ENCODE measurements around the gene VPS8. TPM values are rescaled to one million over a fixed set of nuclear protein-coding genes. Genes with fewer than 3 reads are reported as not detected.

The VPS8 gene
- total and polyA plus RNA-seq, 4 donors = 6.8 to 108 (median 38.0) TPM

- Histone ChIP-seq H3K9me3 (ENCODE audit: control insufficient read depth, low read length) (no peaks in the 10 kb centered on the region), H3K36me3 (ENCODE audit: control insufficient read depth in 1 of 2, insufficient read depth in 2 of 2, low read length in 1 of 2) (peaks cover 0 to 4% of the 10 kb centered on the region in 2 donors), H3K27ac (ENCODE audit: low read depth in 1 of 2, low read length in 2 of 2) (no peak overlapping the region), H3K27me3 (ENCODE audit: control insufficient read depth in 1 of 2, insufficient read depth in 2 of 2, low read length in 1 of 2) (no peaks in the 10 kb centered on the region), H3K4me1 (ENCODE audit: control insufficient read depth in 1 of 2, insufficient read depth in 2 of 2, low read length in 2 of 2) (peaks cover 0 to 2% of the 10 kb centered on the region in 2 donors), H3K4me3 (ENCODE audit: low read length in 2 of 2) (no peak overlapping the region)
- no peak for ATAC-seq (ENCODE audit: low FRiP score)
- WGBS, 2 donors = 83% methylated on average over 5 of the region's 5 CpGs
- intact Hi-C loops (cut with DNase I) = no loop called here
- DNase-seq = no peak
These were observed 272.4 kb downstream of the VPS8 start for GRCh38 chr3:185084402-185084801.

DNA sequence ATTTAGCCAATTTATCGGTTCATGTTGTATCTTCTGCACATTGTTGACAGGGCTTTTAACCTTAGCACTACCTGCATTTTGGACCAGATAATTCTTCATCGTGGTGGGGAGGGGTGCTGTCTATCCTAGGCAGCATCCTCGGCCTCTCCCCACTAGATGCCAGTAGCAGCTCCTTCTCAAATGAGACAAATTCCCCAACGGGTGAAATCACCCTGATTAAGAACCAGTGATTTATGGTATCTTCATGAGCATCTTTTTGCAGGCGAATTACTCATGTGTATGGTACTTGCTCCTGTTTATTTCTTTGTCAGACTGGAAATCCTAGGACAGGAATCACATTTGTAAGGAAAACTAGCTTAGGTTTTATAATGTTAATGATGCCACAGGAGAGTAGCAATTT, 272.9 kb downstream of the VPS8 start:
- WGBS, 2 donors = 76 to 77% methylated on average over 5 of the region's 5 CpGs
- no peaks in the 10 kb centered on the region for H3K9me3 ChIP-seq (ENCODE audit: control insufficient read depth, low read length)
- H3K4me3 ChIP-seq (ENCODE audit: low read length in 2 of 2) = no peak overlapping the region
- no peak for ATAC-seq (ENCODE audit: low FRiP score)
- H3K27ac ChIP-seq (ENCODE audit: low read depth in 1 of 2, low read length in 2 of 2) = no peak overlapping the region
- no peak for DNase-seq
- intact Hi-C loops (cut with DNase I) = no loop called here
- no peaks in the 10 kb centered on the region for H3K27me3 ChIP-seq (ENCODE audit: control insufficient read depth in 1 of 2, insufficient read depth in 2 of 2, low read length in 1 of 2)
- peaks cover 0 to 4% of the 10 kb centered on the region in 2 donors for H3K36me3 ChIP-seq (ENCODE audit: control insufficient read depth in 1 of 2, insufficient read depth in 2 of 2, low read length in 1 of 2)
- H3K4me1 ChIP-seq (ENCODE audit: control insufficient read depth in 1 of 2, insufficient read depth in 2 of 2, low read length in 2 of 2) = peaks cover 0 to 2% of the 10 kb centered on the region in 2 donors

GRCh38 chr3:185087419-185087818, 275.5 kb downstream of the VPS8 start:
- Histone ChIP-seq H3K4me3 (ENCODE audit: low read length in 2 of 2) (no peak overlapping the region), H3K4me1 (ENCODE audit: control insufficient read depth in 1 of 2, insufficient read depth in 2 of 2, low read length in 2 of 2) (peaks cover 0 to 2% of the 10 kb centered on the region in 2 donors), H3K27ac (ENCODE audit: low read depth in 1 of 2, low read length in 2 of 2) (no peak overlapping the region), H3K9me3 (ENCODE audit: control insufficient read depth, low read length) (no peaks in the 10 kb centered on the region), H3K27me3 (ENCODE audit: control insufficient read depth in 1 of 2, insufficient read depth in 2 of 2, low read length in 1 of 2) (no peaks in the 10 kb centered on the region), H3K36me3 (ENCODE audit: control insufficient read depth in 1 of 2, insufficient read depth in 2 of 2, low read length in 1 of 2) (peaks cover 0 to under 1% of the 10 kb centered on the region in 2 donors)
- no peak for DNase-seq
- no peak for ATAC-seq (ENCODE audit: low FRiP score)
- WGBS, 2 donors = 81 to 86% methylated on average over 3 of the region's 3 CpGs
- intact Hi-C loops (cut with DNase I) = no loop called here

DNA sequence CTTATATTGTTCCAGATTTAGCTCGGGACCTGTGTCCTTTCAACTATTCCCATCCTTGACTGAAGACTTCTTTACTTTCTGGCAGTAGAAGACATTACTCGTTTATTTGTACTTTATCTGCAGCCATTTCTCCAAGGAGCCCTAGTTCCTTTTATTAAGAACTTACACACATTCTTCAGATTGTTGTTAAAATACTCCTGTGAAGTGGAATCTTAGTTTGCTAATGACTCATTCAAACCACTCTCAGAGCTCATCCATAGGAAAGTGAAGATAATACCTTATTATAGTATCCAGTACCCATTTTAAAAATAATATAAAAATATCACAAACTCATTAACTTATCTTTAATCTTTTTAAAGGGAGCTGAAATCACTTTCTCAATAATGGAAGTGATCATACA, 277.4 kb downstream of the VPS8 start:
- H3K27ac ChIP-seq (ENCODE audit: low read depth in 1 of 2, low read length in 2 of 2) = no peak overlapping the region
- no peaks in the 10 kb centered on the region for H3K9me3 ChIP-seq (ENCODE audit: control insufficient read depth, low read length)
- no peak for DNase-seq
- H3K27me3 ChIP-seq (ENCODE audit: control insufficient read depth in 1 of 2, insufficient read depth in 2 of 2, low read length in 1 of 2) = no peaks in the 10 kb centered on the region
- peaks cover 0 to 4% of the 10 kb centered on the region in 2 donors for H3K4me1 ChIP-seq (ENCODE audit: control insufficient read depth in 1 of 2, insufficient read depth in 2 of 2, low read length in 2 of 2)
- intact Hi-C loops (cut with DNase I) = no loop called here
- H3K36me3 ChIP-seq (ENCODE audit: control insufficient read depth in 1 of 2, insufficient read depth in 2 of 2, low read length in 1 of 2) = no peaks in the 10 kb centered on the region
- ATAC-seq (ENCODE audit: low FRiP score) = no peak
- 54 to 59% methylated on average over 2 of the region's 2 CpGs for WGBS, 2 donors
- H3K4me3 ChIP-seq (ENCODE audit: low read length in 2 of 2) = no peak overlapping the region

GRCh38 chr3:185089751-185090150, 277.8 kb downstream of the VPS8 start:
- Histone ChIP-seq H3K36me3 (ENCODE audit: control insufficient read depth in 1 of 2, insufficient read depth in 2 of 2, low read length in 1 of 2) (no peaks in the 10 kb centered on the region), H3K4me3 (ENCODE audit: low read length in 2 of 2) (no peak overlapping the region), H3K27ac (ENCODE audit: low read depth in 1 of 2, low read length in 2 of 2) (no peak overlapping the region), H3K4me1 (ENCODE audit: control insufficient read depth in 1 of 2, insufficient read depth in 2 of 2, low read length in 2 of 2) (peaks cover 0 to 4% of the 10 kb centered on the region in 2 donors), H3K9me3 (ENCODE audit: control insufficient read depth, low read length) (no peaks in the 10 kb centered on the region), H3K27me3 (ENCODE audit: control insufficient read depth in 1 of 2, insufficient read depth in 2 of 2, low read length in 1 of 2) (no peaks in the 10 kb centered on the region)
- DNase-seq (no peak), ATAC-seq (ENCODE audit: low FRiP score) (no peak)
- intact Hi-C loops (cut with DNase I) = no loop called here

DNA sequence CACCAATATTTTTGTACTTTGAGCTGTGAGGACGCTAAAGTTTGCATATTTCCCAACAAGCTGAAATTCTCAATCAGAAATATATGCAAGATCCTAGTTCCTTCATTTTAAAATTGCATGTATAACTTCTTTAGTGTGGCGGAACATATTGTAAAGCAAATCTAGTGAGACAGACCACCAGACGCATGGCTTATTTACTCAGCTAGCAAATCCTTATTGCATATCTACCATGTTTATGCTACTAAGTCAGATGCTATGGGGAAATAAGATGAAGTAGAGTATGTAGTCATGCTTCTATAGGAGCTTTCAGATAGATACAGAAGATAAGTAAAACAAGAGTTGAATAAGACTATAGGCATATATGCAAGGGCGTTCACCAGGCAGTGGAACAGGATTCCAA, 278.8 kb downstream of the VPS8 start:
- 95 to 96% methylated on average over 4 of the region's 4 CpGs for WGBS, 2 donors
- H3K9me3 ChIP-seq (ENCODE audit: control insufficient read depth, low read length) = no peaks in the 10 kb centered on the region
- H3K36me3 ChIP-seq (ENCODE audit: control insufficient read depth in 1 of 2, insufficient read depth in 2 of 2, low read length in 1 of 2) = no peaks in the 10 kb centered on the region
- ATAC-seq (ENCODE audit: low FRiP score) (no peak), DNase-seq (no peak)
- intact Hi-C loops (cut with DNase I) = no loop called here
- H3K4me3 ChIP-seq (ENCODE audit: low read length in 2 of 2) = no peak overlapping the region
- peaks cover 0 to 3% of the 10 kb centered on the region in 2 donors for H3K4me1 ChIP-seq (ENCODE audit: control insufficient read depth in 1 of 2, insufficient read depth in 2 of 2, low read length in 2 of 2)
- no peak overlapping the region for H3K27ac ChIP-seq (ENCODE audit: low read depth in 1 of 2, low read length in 2 of 2)
- H3K27me3 ChIP-seq (ENCODE audit: control insufficient read depth in 1 of 2, insufficient read depth in 2 of 2, low read length in 1 of 2) = no peaks in the 10 kb centered on the region

GRCh38 chr3:185093116-185093515, 281.1 kb downstream of the VPS8 start:
- no peaks in the 10 kb centered on the region for H3K9me3 ChIP-seq (ENCODE audit: control insufficient read depth, low read length)
- H3K4me1 ChIP-seq (ENCODE audit: control insufficient read depth in 1 of 2, insufficient read depth in 2 of 2, low read length in 2 of 2) = peaks cover 0 to 2% of the 10 kb centered on the region in 2 donors
- H3K4me3 ChIP-seq (ENCODE audit: low read length in 2 of 2) = no peak overlapping the region
- ATAC-seq (ENCODE audit: low FRiP score) = no peak
- no peaks in the 10 kb centered on the region for H3K36me3 ChIP-seq (ENCODE audit: control insufficient read depth in 1 of 2, insufficient read depth in 2 of 2, low read length in 1 of 2)
- intact Hi-C loops (cut with DNase I) = no loop called here
- H3K27me3 ChIP-seq (ENCODE audit: control insufficient read depth in 1 of 2, insufficient read depth in 2 of 2, low read length in 1 of 2) = no peaks in the 10 kb centered on the region
- DNase-seq = no peak
- H3K27ac ChIP-seq (ENCODE audit: low read depth in 1 of 2, low read length in 2 of 2) = no peak overlapping the region

- no peak overlapping the region for H3K4me3 ChIP-seq (ENCODE audit: low read length in 2 of 2)
- peaks cover 0 to 2% of the 10 kb centered on the region in 2 donors for H3K4me1 ChIP-seq (ENCODE audit: control insufficient read depth in 1 of 2, insufficient read depth in 2 of 2, low read length in 2 of 2)
- peaks cover 0 to 2% of the 10 kb centered on the region in 2 donors for H3K27me3 ChIP-seq (ENCODE audit: control insufficient read depth in 1 of 2, insufficient read depth in 2 of 2, low read length in 1 of 2)
- H3K27ac ChIP-seq (ENCODE audit: low read depth in 1 of 2, low read length in 2 of 2) = no peak overlapping the region
- ATAC-seq (ENCODE audit: low FRiP score) (no peak), DNase-seq (no peak)
- H3K36me3 ChIP-seq (ENCODE audit: control insufficient read depth in 1 of 2, insufficient read depth in 2 of 2, low read length in 1 of 2) = no peaks in the 10 kb centered on the region
- 65 to 71% methylated on average over 4 of the region's 4 CpGs for WGBS, 2 donors
- intact Hi-C loops (cut with DNase I) = no loop called here
- no peaks in the 10 kb centered on the region for H3K9me3 ChIP-seq (ENCODE audit: control insufficient read depth, low read length)
These were observed 282.7 kb downstream of the VPS8 start for GRCh38 chr3:185094697-185095096.
